ENCODE data around the gene OR2T27.
"Not testable (repeated sequence)": the region's sequence is repeated elsewhere in the genome, so short reads cannot be mapped to it uniquely, and the experiment has no call there.

The OR2T27 gene, protein sequence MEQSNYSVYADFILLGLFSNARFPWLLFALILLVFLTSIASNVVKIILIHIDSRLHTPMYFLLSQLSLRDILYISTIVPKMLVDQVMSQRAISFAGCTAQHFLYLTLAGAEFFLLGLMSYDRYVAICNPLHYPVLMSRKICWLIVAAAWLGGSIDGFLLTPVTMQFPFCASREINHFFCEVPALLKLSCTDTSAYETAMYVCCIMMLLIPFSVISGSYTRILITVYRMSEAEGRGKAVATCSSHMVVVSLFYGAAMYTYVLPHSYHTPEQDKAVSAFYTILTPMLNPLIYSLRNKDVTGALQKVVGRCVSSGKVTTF

DNA sequence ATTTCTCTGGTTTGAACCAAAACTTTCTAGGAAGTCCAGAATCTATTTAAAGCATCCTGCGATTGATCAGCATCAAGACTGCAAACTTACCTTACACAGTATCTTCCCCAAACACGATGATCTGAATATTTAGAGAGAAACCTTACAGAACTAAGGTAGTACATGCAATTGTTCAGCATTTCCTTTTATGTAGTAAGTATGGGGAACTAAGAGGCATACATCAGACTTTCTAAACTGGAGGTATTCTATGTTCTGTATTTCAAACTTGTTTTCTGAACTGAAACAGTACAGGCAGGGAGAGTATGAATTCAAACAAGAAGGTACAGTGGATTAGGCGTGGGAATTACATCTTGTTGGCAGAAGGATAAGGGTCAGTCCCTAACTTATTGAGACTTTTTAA lies at the start of gene OR2T27:
Gene OR2T27 (minus strand): TSS at position 175 of the 400 bp plus-strand sequence. CDS start 4,644 bp downstream, outside the sequence.
- not testable (repeated sequence) for DNase-seq (ENCODE audit: low spot score)

DNA sequence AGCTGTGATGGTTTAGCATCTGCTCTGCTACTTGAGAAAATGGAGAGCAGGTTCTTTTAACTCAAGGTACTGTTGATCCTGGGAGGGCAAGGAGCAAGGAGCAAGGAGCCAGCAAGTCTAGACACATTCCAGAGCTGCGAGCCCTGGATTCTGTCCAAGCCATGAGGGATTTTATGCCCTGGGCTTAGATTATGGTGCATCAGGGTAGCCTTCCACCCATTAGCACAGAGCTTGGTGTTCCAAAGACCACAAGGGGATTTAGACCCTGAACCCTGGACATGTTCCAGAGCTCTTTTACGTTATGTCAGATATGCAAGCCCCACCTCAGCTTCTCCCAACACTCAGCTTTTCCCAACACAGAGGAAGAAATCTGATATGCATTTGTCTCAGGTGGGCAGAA lies 49.3 kb upstream of the OR2T27 start:
- no peak for DNase-seq (ENCODE audit: low spot score)

DNA sequence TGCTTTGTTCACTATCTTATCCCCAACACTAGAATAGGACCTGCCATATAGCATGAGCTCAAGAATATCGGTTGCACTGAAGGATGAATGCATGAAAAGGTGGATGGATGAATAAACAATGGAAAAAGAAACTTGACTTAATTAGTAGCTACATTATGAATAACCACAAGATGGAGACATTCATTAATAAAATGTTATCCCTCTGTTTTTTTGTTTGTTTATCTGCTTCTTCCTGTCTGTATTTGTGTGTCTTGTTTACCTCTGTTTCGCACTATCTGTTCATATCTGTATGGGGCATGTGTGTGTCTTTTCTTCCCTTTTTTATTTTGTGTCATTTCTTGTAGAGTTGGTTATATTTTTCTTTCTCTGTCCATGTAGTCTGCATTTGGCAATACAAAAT lies 48.3 kb upstream of the OR2T27 start:
- DNase-seq (ENCODE audit: low spot score): no peak

DNA sequence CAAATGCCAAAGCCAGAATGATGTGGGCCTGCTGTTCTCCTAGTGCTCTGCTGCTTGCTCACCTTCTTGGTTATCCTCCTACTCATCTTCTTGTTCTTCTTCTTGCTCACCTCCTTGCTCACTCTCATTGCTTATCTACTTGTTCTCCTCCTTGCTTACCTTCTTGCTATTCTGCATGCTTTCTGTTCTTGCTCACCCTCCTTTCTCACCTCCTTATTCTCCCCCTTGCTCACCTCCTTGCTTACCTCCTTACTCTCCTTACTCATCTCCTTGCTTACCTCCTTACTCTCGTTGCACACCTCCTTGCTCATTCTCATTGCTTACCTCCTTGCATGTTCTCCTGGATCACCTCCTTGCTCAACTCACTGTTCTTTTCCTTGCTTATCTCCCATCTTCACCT lies 47.4 kb upstream of the OR2T27 start, which contains the start of gene OR14I1:
Gene OR14I1 (minus strand): TSS at position 53 of the 400 bp plus-strand sequence.
- DNase-seq (ENCODE audit: low spot score): no peak

DNA sequence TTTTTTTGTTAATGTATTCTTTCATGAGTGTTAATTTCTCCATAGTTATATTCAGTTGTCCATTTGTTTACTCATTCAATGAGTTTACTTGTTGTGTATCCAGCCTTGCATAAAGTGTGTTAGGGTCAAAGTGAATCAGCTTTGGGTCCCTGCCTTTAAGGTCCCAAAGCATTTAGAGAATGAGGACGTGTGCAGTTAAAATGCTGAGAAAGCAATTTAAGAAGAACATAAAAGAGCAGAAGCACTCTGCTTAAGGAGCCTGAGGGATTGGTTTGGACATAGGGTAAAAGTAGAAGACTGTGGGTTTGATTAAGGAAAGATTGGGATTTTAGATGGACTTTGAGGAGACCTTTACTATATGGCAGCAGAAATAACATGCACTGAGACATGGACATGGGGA lies 43.8 kb upstream of the OR2T27 start:
- DNase-seq (ENCODE audit: low spot score): no peak

DNA sequence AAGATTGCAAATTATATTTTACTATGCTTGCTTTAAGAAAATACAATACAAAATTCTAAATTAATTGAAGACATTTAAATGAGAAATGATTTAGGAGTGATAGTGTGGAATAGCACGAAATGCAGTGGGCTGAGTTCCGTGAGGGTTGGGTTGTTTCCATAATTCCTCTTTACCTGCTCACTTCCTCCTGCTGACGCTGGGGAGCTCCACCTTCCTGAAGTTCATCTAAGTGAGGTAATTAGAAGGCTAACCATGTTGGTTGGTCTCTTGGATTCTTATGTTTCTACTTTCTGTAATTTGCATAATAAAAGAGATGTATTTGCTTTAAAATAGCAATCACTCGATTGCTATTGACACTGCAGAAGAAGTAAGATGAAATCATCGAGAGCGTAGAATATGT lies 42.6 kb upstream of the OR2T27 start:
- DNase-seq (ENCODE audit: low spot score): no peak

DNA sequence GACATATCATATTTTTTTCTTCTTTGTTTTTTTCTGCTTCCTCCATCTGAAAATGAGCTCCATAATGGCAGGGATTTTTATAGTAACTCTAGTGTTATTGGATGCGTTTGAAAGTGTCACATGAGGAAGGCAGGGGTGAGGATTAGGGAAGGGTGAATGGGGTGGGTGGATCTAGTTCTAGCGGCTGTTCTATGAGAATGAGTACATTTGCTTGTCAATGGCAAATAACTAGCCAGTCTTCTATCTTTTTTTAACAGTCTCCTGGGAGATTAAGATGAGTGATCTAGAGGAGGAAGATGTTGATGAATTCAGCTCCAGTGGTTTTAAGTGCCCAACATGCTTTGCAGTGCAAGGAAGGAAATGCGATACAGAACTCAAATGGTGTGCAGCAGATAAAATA lies 41.4 kb upstream of the OR2T27 start:
- DNase-seq (ENCODE audit: low spot score): no peak

DNA sequence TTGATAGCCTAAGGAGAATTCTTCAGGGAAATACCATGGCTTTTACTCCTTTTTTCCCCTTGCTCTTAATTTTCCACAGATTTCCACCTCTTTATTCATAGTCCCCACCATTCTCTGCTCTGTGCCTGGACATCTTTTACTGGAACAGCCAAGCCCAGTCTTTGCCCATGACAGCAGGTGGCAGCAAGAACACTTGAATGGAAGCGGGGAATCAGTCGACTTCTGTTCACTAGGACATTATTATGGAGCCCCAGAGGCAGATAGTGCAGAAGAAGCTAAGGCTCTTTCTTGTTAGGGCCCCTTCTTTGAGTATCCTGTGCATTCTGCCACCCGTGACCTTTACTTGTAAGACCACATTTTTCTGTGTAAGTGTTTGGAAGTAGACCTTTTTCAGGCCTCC lies 40.9 kb upstream of the OR2T27 start:
- DNase-seq (ENCODE audit: low spot score): no peak

DNA sequence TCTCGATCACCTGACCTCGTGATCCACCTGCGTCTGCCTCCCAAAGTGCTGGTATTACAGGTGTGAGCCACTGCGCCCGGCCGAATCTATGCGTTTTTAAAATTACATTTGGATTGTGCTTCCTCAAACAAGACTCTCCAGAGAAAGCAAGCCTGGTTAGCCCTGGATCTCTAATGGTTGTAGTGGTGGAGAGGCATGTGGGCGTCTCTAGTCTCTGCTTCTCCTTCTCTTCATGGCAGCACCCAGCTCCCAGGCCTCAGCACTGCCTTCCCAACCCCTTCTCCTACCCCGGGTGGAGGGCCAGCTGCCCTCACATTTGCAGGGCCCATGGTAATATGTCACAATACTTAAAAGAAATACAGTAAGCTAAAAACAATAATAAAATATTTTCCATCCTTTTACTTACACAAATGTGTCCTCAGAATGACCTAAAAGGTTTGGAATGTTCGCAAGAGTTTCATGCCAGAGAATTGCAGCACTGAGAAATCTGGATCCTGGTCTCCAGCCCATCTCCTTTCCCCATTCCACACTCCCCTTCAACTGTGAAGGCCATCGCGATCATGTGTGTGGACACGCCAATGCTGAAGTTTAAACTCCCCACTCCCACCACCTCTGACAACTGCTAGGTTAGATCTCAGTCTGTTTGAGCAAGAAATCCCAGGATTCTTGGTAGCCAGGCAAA lies 40.3 kb upstream of the OR2T27 start:
- DNase-seq (ENCODE audit: low spot score): no peak

DNA sequence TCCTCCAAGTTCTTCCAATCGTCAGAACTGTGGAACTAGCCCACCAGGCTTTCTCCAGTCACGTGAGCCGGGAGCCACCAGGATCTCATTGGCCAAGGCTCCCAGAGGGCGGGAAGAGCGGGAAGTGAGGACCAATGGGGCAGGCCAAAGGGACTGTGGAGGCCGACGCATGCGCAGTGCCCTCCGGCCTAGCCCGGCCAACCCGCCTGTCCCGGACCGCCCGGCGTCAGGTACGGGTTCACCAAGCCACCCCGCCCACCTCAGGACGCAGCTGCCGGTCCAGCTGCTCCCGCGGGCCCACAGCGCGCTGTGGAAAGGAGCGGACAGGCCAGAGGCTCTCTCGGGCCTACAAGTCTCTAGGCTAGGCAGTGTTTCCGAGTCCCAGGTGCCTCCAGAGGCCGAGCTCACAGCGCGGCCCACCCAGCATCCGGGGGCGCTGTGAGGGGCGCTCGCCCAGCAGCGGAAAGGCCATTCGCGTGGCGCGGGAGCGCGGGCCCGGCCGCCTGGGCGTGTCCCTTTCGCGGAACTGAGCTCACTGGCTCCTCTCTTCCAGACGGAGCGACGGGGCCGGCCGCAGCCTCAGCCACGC lies 36.3 kb upstream of the OR2T27 start:
- DNase-seq (ENCODE audit: low spot score): no peak

DNA sequence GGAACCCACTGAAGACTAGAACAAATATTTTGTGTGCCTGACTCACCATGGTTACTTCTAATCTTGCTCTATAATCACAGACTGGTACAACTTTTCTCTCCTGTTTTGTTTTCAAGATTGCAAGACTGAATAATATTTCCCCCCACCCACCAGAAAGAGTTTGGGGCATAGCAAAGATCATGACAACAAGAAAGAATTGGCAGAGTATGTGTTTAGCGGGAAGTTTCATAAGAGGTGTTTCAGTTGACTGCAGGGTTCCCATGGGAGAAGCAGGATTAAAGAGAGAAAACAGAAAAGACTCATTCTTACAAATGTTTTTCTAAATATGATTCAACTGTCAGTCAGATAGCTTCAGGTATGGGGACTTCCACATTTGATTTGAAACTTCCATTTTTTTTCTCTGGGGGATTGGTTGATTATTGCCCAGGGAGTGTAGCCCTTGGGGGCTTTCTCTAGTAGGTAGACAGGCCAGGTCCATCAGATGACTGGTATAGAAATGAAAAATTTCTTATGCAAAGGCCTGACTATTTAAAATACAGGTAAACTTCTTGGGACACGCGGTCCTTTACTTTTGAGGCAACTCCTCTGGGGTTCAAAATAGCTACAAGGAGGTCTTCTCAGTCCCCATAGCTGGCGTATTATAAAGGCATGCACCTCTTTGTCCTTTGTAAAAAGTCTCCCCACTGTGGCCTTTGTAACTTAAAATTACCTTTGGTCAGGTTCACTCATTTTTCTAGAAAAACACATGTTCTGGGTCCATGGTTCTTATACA lies 33.4 kb upstream of the OR2T27 start:
- DNase-seq (ENCODE audit: low spot score): no peak

DNA sequence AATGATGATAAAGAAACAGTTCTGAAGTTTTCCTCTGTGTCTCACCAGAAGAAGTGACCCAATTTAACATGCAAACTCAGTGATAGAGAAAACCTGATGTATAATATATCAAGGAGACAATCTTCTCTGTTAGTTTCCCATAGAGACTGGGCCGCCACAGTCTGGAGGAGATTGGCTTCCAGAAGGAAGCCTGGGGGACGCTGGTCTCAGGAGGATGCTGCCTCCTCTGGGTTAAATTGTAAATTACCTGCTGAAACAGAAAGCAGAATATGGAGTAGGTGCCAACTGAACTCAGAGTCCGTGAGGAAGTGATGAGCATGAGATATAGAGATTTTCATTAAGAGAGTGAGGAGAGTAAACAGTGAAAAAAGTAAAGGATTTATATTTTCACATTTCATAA lies 31.5 kb upstream of the OR2T27 start:
- DNase-seq (ENCODE audit: low spot score): no peak

DNA sequence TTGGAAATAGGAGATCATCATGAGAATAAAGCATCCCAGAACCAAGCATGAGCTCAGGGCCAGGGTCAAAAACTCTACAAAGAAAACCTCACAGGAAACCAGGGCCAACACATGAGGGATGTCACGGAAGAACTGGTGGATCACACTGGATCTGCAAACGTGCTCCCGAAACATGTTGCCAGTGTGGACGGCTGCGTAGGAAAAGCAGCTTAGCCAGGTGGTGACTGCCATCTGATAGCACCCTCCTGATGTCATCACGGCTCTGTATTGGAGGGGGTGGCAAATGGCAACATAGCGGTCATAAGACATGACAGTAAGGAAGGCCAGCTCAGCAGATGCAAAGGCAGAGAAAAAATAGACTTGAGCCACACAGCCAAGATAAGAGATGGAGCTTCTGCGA lies 26.3 kb upstream of the OR2T27 start:
- no peak for DNase-seq (ENCODE audit: low spot score)

DNA sequence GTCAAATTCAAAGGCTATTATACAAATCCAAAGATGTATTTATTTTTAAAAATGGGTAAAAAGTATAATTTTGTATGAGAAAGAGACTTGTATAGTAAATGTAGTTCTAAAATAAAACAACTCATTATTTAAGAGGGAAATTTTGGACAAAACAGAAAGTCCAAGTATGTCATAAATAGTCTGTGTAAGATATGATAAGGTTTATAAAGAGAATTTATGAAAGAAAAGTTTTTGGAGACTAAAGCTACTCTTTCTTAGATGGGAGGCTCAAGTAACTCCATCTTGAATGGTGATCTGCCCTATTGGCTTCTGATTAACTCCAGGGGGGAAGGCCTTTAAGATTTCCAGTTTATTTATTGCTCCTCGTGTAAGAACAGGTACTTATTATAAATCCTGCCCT lies 14.7 kb upstream of the OR2T27 start:
- DNase-seq (ENCODE audit: low spot score): no peak

DNA sequence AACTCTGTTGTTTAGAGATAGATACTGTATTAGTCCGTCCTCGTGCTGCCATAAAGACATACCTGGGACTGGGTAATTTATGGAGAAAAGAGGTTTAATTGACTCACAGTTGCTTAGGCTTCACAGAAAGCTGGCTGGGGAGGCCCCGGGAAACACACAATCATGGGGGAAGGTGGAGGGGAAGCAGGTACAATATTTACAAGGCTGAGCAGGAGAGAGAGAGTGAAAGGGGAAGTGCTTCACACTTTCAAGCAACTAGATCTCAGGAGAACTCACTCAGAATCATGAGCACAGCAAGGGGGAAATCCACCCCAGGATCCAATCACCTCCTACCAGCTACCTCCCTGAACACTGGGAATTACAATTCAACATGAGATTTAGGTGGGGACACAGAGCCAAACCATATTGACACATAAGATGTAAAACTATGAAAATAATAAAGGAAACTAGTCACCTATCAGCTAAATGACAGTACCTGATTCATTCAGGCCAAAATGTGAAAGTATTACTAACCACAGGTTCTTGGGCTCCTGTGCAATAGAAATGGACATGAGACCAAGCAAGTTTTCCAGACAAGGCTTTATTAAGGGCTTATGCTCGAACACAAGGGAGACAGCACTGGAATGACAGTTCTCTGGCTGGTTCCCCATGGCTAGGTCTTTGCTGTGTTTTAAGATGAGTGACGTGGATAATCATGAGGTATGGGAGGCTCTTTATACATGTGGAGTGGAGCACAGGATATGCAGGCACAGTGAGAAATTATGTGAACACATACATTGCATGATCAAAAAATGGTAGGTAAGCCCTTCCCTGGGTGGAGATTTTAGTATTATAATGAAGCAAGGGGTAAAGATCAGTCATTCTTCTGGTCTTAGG lies 8.4 kb upstream of the OR2T27 start:
- DNase-seq (ENCODE audit: low spot score): not testable (repeated sequence)

DNA sequence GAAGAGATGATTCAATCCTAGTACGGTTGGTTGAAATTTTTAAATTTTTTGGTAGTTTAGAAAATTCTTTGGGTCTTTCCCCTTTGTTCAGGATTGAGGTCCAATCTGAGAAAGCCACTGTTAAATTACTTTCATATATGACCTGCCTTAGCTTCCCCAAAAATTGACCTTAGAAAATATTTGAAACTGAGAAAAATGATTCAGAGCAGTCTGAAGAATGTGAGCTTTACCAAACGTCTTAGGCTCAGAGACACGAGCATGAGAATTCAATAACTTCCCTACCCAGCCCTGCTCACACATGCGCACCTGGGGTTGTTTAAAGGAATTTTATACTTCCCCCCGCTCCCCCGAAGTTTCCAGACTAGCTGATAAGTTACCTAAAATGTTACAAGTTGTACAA lies 1.5 kb upstream of the OR2T27 start:
- DNase-seq (ENCODE audit: low spot score): not testable (repeated sequence)

DNA sequence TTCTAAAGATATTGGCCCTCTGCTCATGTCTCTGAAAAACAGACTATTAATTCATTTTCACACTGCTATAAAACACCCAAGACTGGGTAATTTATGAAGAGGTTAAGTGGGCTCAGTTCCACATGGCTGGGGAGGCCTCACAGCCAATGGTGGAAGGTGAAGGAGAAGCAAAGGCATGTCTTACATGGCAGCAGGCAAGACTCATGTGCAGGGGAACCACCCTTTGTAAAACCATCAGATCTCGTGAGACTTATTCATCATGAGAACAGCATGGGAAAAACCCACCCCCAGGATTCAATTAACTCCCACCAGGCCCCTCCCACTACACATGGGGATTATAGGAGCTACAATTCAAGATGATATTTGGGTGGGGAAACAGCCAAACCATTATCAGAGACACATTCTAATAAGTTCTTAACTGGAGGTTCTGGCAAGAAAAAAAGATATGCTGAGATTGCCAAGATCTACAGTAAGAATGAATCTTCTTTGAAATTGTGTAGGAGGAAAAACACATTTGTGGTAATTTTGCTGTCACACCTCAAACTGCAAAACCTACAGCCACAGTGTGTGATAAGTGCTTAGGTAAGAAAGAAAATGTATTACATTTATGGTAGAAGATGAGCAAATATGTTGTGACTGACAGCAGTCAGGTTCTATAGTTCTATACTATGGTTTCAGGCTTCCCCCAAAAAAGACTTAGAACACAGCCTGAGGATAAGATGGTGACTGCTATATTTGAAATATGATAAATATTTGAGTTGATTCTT lies 6.4 kb downstream of the OR2T27 start:
- DNase-seq (ENCODE audit: low spot score): not testable (repeated sequence)

DNA sequence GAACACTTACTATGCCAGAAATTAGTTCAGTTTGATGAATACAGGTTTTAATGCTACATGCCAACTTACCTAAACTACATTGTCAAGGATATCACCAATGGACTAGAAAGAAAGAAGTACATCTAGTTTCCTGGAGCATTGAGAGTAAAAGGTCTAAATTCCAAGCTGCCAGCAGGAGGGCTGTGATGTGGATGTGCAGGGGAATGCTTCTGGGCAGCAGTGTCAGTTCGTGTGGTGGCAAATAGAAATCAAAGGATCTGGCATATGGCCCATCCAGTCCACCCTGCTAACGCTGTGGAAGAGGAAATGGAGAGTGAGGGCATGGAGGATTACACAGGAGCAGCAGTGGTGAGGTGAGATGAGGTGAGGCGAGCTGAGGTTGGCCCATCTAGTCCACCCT lies 10.2 kb downstream of the OR2T27 start, which contains the start of gene OR2T35:
Gene OR2T35 (minus strand): TSS at position 101 of the 400 bp plus-strand sequence. CDS start 6,020 bp downstream, outside the sequence.
- DNase-seq (ENCODE audit: low spot score): not testable (repeated sequence)

DNA sequence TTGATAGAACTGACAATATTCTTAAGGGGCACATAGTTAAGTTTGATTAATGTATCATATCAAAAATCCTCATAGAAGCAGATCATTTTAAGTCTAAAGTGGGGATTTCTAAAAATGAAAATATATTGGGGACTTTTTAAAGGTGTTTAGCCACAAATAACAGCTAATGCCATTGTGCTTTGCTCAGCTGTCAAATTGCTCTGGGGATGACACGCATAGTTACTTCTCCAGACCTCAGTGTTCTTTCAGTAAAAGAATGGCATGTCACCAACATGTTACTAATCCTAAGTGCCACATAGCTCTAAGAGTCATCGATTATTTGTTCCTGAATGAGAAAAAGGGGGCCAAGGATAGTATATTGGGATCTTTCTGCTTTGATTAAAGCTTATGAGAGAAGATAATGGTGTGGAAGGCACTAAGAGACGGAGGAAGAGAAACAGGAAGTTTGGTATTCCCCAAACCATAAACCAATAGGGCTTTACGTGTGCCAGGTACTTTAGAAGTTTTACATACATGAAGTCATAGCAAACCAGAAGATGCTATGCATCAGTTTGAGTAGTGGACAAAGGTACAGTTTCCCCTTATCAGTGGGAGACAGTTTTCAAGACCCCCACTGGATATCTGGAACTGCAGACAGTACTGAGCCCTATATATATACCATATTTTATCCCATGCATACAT lies 12.2 kb downstream of the OR2T27 start:
- not testable (repeated sequence) for DNase-seq (ENCODE audit: low spot score)

DNA sequence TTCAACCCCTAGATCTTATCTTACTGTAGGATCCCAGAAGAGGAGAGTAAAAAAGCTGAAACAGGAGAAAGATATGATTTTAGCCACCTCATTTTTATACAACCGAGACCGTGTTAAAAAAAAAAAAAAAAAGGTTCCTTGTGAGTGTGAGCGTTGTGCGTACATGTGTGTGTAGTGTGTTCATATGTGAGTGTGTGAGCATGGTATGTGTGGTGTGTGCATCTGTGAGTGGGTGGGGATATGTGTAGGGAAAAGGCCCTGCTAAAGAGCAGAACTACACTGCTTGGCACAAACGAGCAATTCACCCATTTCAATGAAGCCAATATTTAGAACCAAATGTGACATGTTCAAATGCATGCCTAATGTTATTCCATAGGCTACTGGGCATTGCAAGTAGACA lies 13.7 kb downstream of the OR2T27 start:
- not testable (repeated sequence) for DNase-seq (ENCODE audit: low spot score)
